Endothelial cell of umbilical vein (primary cell): ENCODE measurements around the gene USP34. TPM values are rescaled to one million over a fixed set of nuclear protein-coding genes. Genes with fewer than 3 reads are reported as not detected.

ENCODE experiments used
- BruUV-seq: library from RNA; stranded (reverse); fragments of 400-500 nt; replicated peaks from 2 replicates; lab custom pipeline; 2021; lab: Mats Ljungman, UMichigan
- CTCF ChIA-PET: fragments of 300-600, 350-600 bp; sonication (Branson Sonifier 250); formaldehyde crosslinking; loops from one replicate; lab custom pipeline; 2021; ENCODE audit warnings: antibody characterized with exemption, inconsistent platforms; lab: Charles Lee
- POLR2A ChIA-PET: fragments of 300-600, 350-600 bp; sonication (Branson Sonifier 250); formaldehyde crosslinking; loops from one replicate; lab custom pipeline; 2021; ENCODE audit warnings: antibody characterized with exemption, inconsistent platforms; lab: Charles Lee
- DNase-seq: peaks from one replicate; pipeline ENCODE4 v3.0.0-alpha.2; 2011; ENCODE audit warnings: low read depth, low spot score
- FAIRE-seq: peaks from 2 replicates; lab custom pipeline; 2011; peaks lifted over from hg19 to GRCh38; lab: Jason Lieb, UNC
- H2AFZ ChIP-seq: 2 replicates; pipeline ENCODE4 v1.6.0; 2012; ENCODE audit warnings: low read depth, low read length, control low read depth, inconsistent platforms
- H3K27ac ChIP-seq: 2 replicates; pipeline ENCODE4 v1.5.1; 2011; ENCODE audit warnings: low read depth, mild to moderate bottlenecking, control low read depth, low read length, moderate library complexity; ENCODE audit not compliant: insufficient read depth
- H3K27me3 ChIP-seq, 2 experiments: 2 replicates each; pipeline versions ENCODE4 v1.6.0 to v1.6.1; 2011; ENCODE audit warnings: low read length in 2 of 2, mixed read lengths in 1 of 2; ENCODE audit not compliant: control insufficient read depth in 2 of 2, insufficient read depth in 2 of 2
- H3K36me3 ChIP-seq, 2 experiments: 2 replicates in 1 of 2; 3 replicates in 1 of 2; pipeline ENCODE4 v1.5.1; 2011; ENCODE audit warnings: low read length in 2 of 2, mild to moderate bottlenecking in 1 of 2, moderate library complexity in 1 of 2; ENCODE audit not compliant: control insufficient read depth in 2 of 2, insufficient read depth in 2 of 2; ENCODE audit errors: extremely low read depth in 1 of 2
- H3K4me1 ChIP-seq: 3 replicates; pipeline ENCODE4 v1.5.1; 2011; ENCODE audit warnings: mild to moderate bottlenecking, low read length; ENCODE audit not compliant: control insufficient read depth, insufficient read depth; ENCODE audit errors: extremely low read depth
- H3K4me2 ChIP-seq: 2 replicates; pipeline ENCODE4 v1.6.1; 2011; ENCODE audit warnings: low read length, control low read depth, mixed read lengths; ENCODE audit not compliant: insufficient read depth
- H3K4me3 ChIP-seq, 3 experiments: fragments of 200-600 bp in 1 of 3; sonication (generic), shearing (Covaris generic) in 1 of 3; replicated peaks in 1 of 3; 2 replicates each; pipeline ENCODE4 v1.5.1; 2011 to 2016; ENCODE audit warnings: control low read depth in 3 of 3, low read length in 3 of 3, mild to moderate bottlenecking in 2 of 3, inconsistent platforms in 1 of 3, low read depth in 1 of 3, moderate library complexity in 1 of 3; ENCODE audit not compliant: insufficient read depth in 1 of 3
- H3K79me2 ChIP-seq: 2 replicates; pipeline ENCODE4 v1.6.0; 2012; ENCODE audit warnings: low read length, inconsistent platforms; ENCODE audit not compliant: control insufficient read depth, insufficient read depth
- H3K9ac ChIP-seq: replicated peaks from 2 replicates; pipeline ENCODE3; 2011; ENCODE audit warnings: low read length, control low read depth; ENCODE audit not compliant: insufficient read depth; ENCODE audit errors: extremely low read depth
- H3K9me1 ChIP-seq: replicated peaks from 3 replicates; pipeline ENCODE4 v1.6.0; 2011; ENCODE audit warnings: mild to moderate bottlenecking, low read length; ENCODE audit not compliant: control insufficient read depth, insufficient read depth; ENCODE audit errors: extremely low read depth
- H3K9me3 ChIP-seq: replicated peaks from 2 replicates; pipeline ENCODE4 v1.5.1; 2012; ENCODE audit warnings: low read length, inconsistent platforms; ENCODE audit not compliant: control insufficient read depth, insufficient read depth
- H4K20me1 ChIP-seq: replicated peaks from 2 replicates; pipeline ENCODE3; 2011; ENCODE audit warnings: mild to moderate bottlenecking, low read length; ENCODE audit not compliant: control insufficient read depth, insufficient read depth; ENCODE audit errors: extremely low read depth
- EZH2 ChIP-seq: IDR thresholded peaks from 2 replicates; pipeline ENCODE4 v1.6.1; 2012; ENCODE audit warnings: borderline replicate concordance, low read depth, mild to moderate bottlenecking, moderate library complexity, low read length, inconsistent platforms; ENCODE audit not compliant: severe bottlenecking
- FOS ChIP-seq: IDR thresholded peaks from 2 replicates; pipeline ENCODE4 v1.6.1; 2011; ENCODE audit warnings: mild to moderate bottlenecking, low read length, moderate library complexity, borderline replicate concordance; ENCODE audit not compliant: insufficient read depth
- GATA2 ChIP-seq: IDR thresholded peaks from 2 replicates; pipeline ENCODE4 v1.7.0; 2011; ENCODE audit warnings: low read depth, mild to moderate bottlenecking, moderate library complexity, mixed read lengths, low read length; ENCODE audit not compliant: insufficient read length, insufficient read depth
- JUN ChIP-seq: IDR thresholded peaks from 2 replicates; pipeline ENCODE4 v1.6.1; 2011; ENCODE audit warnings: borderline replicate concordance, low read depth; ENCODE audit not compliant: insufficient read length, insufficient read depth
- MYC ChIP-seq: IDR thresholded peaks from one replicate; pipeline ENCODE4 v1.6.1; 2011; ENCODE audit warnings: mild to moderate bottlenecking, low read depth, low read length
- POLR2A ChIP-seq: IDR thresholded peaks from 2 replicates; pipeline ENCODE4 v1.6.1; 2012; ENCODE audit warnings: low read depth, mild to moderate bottlenecking, control low read depth, low read length
- POLR2AphosphoS5 ChIP-seq: IDR thresholded peaks from 2 replicates; pipeline ENCODE4 v1.6.1; 2012; ENCODE audit warnings: low read depth, mild to moderate bottlenecking, control low read depth, low read length, moderate library complexity; ENCODE audit not compliant: insufficient read depth
- dilution Hi-C: fragments of 300-500 bp; cut with MboI; formaldehyde crosslinking; loops from one replicate; pipeline ENCODE4 v1.15.0; 2019; ENCODE audit warnings: low sequenced_read_pairs; ENCODE audit not compliant: extremely low pct_ligation_motif_present
- intact Hi-C: fragments of 100-400 bp; cut with micrococcal nuclease; formaldehyde crosslinking; loops from one replicate; pipeline ENCODE4 v1.10.0; 2022
- polyA plus RNA-seq, 4 experiments: library from polyadenylated mRNA; depleted of rRNA in 3 of 4; stranded (reverse) in 3 of 4; unstranded in 1 of 4; fragments of >200 nt; gene quantifications; 2 replicates each; pipeline versions ENCODE4 v1.2.1 to v1.2.3, GENCODE V29; 2011 to 2012; ENCODE audit warnings: missing spikeins in 1 of 4
- total RNA-seq: library from RNA; stranded (reverse); gene quantifications from 2 replicates; pipeline ENCODE4 v1.2.3, GENCODE V29; 2021
- TF ChIP-seq, protein P1 (sequence below), 2 donors: IDR thresholded peaks; 1 replicate in 1 of 2; 2 replicates in 1 of 2; pipeline ENCODE4 v1.5.1; 2011; ENCODE audit warnings: low read length in 2 of 2, mild to moderate bottlenecking in 2 of 2, moderate library complexity in 2 of 2, control low read depth in 1 of 2, inconsistent platforms in 1 of 2, low read depth in 1 of 2; ENCODE audit not compliant: insufficient read depth in 1 of 2; ENCODE audit errors: extremely low read depth in 1 of 2
- TF ChIP-seq, protein P2 (sequence below): IDR thresholded peaks from 2 replicates; pipeline ENCODE4 v1.6.1; 2011; ENCODE audit not compliant: insufficient read depth, insufficient read length

The USP34 gene
- total and polyA plus RNA-seq, 2 donors (not counting 3 experiments of a cell fraction or from before 2014, with no cell fraction given), result 46.3 to 96.9 TPM

DNA sequence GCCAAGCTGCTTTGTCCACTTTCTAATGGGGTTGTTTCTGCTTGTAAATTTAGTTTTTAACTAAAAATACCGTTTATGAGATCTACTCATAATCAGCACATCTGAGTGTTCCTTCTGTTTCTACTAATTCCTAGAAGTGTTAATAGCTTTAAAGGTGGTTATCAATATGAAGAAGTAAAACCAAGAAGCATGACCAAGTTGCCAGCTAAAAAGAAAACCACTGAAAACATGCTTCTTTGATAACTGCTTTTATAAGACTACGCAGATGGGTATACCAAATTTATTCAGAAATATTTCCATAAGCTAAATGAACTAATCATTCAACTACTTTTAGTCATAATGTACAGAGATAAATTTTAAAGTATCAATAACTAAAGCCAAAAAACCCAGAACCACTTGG is 207.1 kb downstream of the USP34 start:
- no peak overlapping the region for H3K27ac ChIP-seq
- no peak overlapping the region for H3K4me2 ChIP-seq
- DNase-seq (no peak), FAIRE-seq (no peak)
- H2AFZ ChIP-seq, result no peak overlapping the region
- no peaks in the 10 kb centered on the region for H3K9me3 ChIP-seq
- ChIA-PET POLR2A (interaction anchor here (0.7 kb wide), 1 partner anchor 22 kb away, joined by 4 read pairs; no protein-coding TSS in a partner anchor), CTCF (interaction anchor here (1.0 to 2.5 kb wide), 4 partner anchors 8 to 41 kb away, joined by 3 to 10 read pairs (median 3); no protein-coding TSS in a partner anchor)
- intact Hi-C loops (no loop called here), dilution Hi-C loops (no loop called here)
- H3K4me3 ChIP-seq, result no peak overlapping the region
- no peaks in the 10 kb centered on the region for H4K20me1 ChIP-seq
- no peak overlapping the region for H3K9ac ChIP-seq
- BruUV-seq, result no TSS peak
- no peaks in the 10 kb centered on the region for H3K79me2 ChIP-seq
- H3K9me1 ChIP-seq, result no peaks in the 10 kb centered on the region
- peaks cover 2 to 4% of the 10 kb centered on the region in 2 experiments for H3K36me3 ChIP-seq
- TF ChIP-seq FOS, result no peak
- no peak for TF ChIP-seq POLR2A
- TF ChIP-seq, protein P1, sequence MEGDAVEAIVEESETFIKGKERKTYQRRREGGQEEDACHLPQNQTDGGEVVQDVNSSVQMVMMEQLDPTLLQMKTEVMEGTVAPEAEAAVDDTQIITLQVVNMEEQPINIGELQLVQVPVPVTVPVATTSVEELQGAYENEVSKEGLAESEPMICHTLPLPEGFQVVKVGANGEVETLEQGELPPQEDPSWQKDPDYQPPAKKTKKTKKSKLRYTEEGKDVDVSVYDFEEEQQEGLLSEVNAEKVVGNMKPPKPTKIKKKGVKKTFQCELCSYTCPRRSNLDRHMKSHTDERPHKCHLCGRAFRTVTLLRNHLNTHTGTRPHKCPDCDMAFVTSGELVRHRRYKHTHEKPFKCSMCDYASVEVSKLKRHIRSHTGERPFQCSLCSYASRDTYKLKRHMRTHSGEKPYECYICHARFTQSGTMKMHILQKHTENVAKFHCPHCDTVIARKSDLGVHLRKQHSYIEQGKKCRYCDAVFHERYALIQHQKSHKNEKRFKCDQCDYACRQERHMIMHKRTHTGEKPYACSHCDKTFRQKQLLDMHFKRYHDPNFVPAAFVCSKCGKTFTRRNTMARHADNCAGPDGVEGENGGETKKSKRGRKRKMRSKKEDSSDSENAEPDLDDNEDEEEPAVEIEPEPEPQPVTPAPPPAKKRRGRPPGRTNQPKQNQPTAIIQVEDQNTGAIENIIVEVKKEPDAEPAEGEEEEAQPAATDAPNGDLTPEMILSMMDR (IDR thresholded peaks at IDR 0.05; ENCODE audit: extremely low read depth in 1 of 2, insufficient read depth in 1 of 2, low read depth in 1 of 2, low read length in 2 of 2), result no peak
- TF ChIP-seq, protein P2, sequence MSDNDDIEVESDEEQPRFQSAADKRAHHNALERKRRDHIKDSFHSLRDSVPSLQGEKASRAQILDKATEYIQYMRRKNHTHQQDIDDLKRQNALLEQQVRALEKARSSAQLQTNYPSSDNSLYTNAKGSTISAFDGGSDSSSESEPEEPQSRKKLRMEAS, result no peak
- no peak for TF ChIP-seq EZH2
- TF ChIP-seq JUN, result no peak
- TF ChIP-seq MYC, result no peak
- TF ChIP-seq POLR2AphosphoS5, result no peak
- TF ChIP-seq GATA2, result no peak
- no peaks in the 10 kb centered on the region for H3K27me3 ChIP-seq
- no peaks in the 10 kb centered on the region for H3K4me1 ChIP-seq
